Neutrophil (primary cell): ENCODE results near the gene CEP131.

Source experiments
- H3K27ac ChIP-seq: fragments of 200-600 bp; sonication (generic); 2 replicates; pipeline ENCODE4 v1.5.1; 2016; ENCODE audit warnings: mild to moderate bottlenecking, moderate library complexity
- H3K27me3 ChIP-seq: fragments of 200-600 bp; sonication (generic); 2 replicates; pipeline ENCODE4 v1.6.0; 2016; ENCODE audit warnings: mild to moderate bottlenecking
- H3K36me3 ChIP-seq: fragments of 200-600 bp; sonication (generic); 2 replicates; pipeline ENCODE4 v1.5.1; 2017
- H3K4me1 ChIP-seq, 2 experiments: fragments of 200-600 bp in 1 of 2; sonication (generic) in 1 of 2; 1 replicate in 1 of 2; 2 replicates in 1 of 2; pipeline versions ENCODE4 v1.5.1 to v1.6.1; 2013 to 2016; ENCODE audit warnings: low read depth in 1 of 2, low read length in 1 of 2, mild to moderate bottlenecking in 1 of 2, moderate library complexity in 1 of 2; ENCODE audit not compliant: control insufficient read depth in 1 of 2, insufficient read depth in 1 of 2
- H3K4me3 ChIP-seq, 2 experiments: fragments of 200-600 bp in 1 of 2; sonication (generic) in 1 of 2; 1 replicate in 1 of 2; 2 replicates in 1 of 2; pipeline ENCODE4 v1.5.1; 2013 to 2016; ENCODE audit warnings: low read depth in 1 of 2, low read length in 1 of 2, mild to moderate bottlenecking in 1 of 2, moderate library complexity in 1 of 2
- H3K9me3 ChIP-seq: fragments of 200-600 bp; sonication (generic); 2 replicates; pipeline ENCODE4 v1.5.1; 2016
- TF ChIP-seq, protein P1 (sequence below): fragments of 200-600 bp; sonication (generic); IDR thresholded peaks from 2 replicates; pipeline ENCODE4 v1.5.1; 2016; ENCODE audit warnings: antibody characterized with exemption

The CEP131 gene

DNA sequence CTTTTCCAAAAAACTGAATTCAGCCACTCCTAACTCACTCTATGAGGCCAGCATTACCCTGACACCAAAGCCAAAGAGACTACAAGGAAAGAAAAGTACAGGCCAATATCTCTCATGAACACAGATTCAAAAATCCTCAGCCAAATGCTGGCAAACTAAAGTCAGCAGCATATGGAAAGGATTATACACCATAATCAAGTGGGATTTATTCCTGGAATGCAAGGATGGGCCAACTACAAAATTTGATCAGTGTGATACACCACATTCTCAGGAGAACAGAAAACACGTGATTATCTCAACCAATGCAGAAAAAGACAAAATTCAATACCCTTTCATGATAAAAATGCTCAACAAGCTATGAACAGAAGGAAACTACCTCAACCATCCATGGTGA is 49.0 kb downstream of the CEP131 start:
- Histone ChIP-seq H3K36me3 (no peaks in the 10 kb centered on the region), H3K4me3 (no peak overlapping the region), H3K4me1 (no peaks in the 10 kb centered on the region), H3K27ac (no peak overlapping the region), H3K9me3 (no peaks in the 10 kb centered on the region), H3K27me3 (no peaks in the 10 kb centered on the region)
- TF ChIP-seq, protein P1, sequence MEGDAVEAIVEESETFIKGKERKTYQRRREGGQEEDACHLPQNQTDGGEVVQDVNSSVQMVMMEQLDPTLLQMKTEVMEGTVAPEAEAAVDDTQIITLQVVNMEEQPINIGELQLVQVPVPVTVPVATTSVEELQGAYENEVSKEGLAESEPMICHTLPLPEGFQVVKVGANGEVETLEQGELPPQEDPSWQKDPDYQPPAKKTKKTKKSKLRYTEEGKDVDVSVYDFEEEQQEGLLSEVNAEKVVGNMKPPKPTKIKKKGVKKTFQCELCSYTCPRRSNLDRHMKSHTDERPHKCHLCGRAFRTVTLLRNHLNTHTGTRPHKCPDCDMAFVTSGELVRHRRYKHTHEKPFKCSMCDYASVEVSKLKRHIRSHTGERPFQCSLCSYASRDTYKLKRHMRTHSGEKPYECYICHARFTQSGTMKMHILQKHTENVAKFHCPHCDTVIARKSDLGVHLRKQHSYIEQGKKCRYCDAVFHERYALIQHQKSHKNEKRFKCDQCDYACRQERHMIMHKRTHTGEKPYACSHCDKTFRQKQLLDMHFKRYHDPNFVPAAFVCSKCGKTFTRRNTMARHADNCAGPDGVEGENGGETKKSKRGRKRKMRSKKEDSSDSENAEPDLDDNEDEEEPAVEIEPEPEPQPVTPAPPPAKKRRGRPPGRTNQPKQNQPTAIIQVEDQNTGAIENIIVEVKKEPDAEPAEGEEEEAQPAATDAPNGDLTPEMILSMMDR = no peak

DNA sequence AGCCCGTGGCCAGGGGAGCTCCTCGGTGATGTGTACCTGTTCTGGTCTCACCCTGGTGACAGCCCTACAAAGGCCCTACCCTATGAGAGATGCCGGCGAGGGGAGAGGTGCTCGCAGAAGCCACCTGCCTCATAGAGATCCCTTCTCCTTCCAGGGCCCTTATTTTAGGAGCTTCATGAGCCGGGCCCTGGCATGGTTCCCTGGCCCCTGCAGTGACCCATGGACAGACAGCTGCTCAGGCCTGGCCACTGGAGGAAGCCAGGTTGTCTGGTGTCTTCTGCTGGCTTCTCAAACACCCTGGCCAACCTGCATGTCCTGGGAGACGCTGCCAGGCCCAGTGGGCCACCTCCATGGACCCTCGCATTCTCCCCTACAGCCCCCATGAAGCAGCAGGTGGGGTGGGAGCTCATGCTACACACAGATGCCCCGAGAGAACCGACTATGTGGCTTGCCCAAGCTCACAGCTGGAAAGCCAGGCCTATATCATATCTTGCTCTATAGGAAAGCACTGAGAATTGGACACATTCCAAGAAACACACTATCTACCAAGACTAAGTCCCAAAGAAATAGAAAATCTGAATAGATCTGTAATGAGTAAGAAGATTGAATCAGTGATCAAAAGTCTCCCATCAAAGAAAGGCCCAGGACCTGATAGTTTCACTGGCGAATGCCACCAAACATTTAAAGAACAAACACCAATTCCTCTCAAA is 49.6 kb downstream of the CEP131 start:
- Histone ChIP-seq H3K4me1 (no peaks in the 10 kb centered on the region), H3K27ac (no peak overlapping the region)
- TF ChIP-seq, protein P1 = no peak

DNA sequence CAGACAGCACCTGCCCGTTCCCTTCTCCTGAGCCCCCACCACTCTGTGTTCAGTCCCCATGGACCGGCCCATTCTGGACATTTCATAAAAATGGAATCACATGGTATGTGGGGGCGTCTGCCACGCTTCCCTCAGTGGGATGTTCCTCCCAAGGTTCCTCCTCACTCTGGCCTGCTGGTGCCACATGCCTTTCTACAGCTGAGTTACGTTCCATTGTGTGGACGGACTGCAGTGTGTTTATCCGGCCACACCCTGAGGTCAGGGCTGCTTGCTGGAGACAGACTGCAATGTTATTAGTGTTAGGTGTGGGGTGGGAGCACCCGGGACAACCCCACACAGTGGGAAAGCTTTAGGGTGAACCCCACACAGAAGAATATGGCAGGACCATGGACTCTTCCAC is 50.8 kb downstream of the CEP131 start:
- Histone ChIP-seq H3K4me1 (no peaks in the 10 kb centered on the region), H3K27me3 (peaks cover 15% of the 10 kb centered on the region), H3K9me3 (no peaks in the 10 kb centered on the region), H3K4me3 (no peak overlapping the region), H3K27ac (no peak overlapping the region), H3K36me3 (no peaks in the 10 kb centered on the region)
- TF ChIP-seq, protein P1 = no peak

More for the DNA sequence above, 49.6 kb downstream of the CEP131 start:
- Histone ChIP-seq H3K9me3 (no peaks in the 10 kb centered on the region), H3K36me3 (no peaks in the 10 kb centered on the region), H3K4me3 (no peak overlapping the region), H3K27me3 (peaks cover 3% of the 10 kb centered on the region)

DNA sequence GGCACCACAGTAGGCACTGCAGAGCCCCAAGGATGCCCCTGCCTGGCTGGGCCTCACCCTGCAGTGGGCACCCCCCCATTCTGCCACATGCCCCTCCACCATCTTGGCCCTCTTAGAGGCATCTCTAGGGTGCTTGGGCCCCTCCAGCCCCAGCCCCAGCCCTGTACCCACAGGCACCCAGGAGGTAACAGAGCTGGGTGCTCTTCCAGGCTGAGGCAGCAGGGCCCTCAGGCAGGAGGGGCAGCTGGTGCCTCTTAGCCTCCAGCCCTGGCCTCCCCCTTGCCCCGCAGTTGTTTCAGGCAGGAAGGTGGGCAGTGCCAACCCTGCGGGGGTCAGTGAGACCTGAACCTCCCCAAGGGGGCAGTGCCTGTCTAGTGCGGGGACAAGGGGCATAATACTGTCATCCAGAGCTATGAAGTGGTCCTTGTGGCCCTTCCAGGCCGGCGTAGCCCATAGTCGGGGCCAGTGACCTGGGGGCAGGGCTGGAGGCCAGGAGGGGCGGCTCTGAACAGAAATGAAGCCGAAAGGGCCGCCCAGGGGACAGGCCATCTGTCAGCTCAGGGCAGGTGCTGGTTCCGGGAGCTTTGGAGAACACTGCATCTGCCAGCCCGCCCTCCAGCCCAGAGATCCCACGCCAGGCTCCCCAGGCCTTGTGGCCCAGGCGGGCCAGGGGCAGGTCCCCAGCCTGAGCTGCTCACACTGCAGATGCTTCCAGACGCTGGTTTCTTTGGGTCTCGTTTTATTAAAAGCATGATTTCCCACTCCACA is 51.9 kb downstream of the CEP131 start:
- Histone ChIP-seq H3K4me3 (no peak overlapping the region), H3K9me3 (no peaks in the 10 kb centered on the region), H3K36me3 (no peaks in the 10 kb centered on the region), H3K4me1 (peaks cover 0 to 4% of the 10 kb centered on the region in 2 experiments), H3K27me3 (peaks cover 25% of the 10 kb centered on the region), H3K27ac (no peak overlapping the region)
- TF ChIP-seq, protein P1 = no peak

DNA sequence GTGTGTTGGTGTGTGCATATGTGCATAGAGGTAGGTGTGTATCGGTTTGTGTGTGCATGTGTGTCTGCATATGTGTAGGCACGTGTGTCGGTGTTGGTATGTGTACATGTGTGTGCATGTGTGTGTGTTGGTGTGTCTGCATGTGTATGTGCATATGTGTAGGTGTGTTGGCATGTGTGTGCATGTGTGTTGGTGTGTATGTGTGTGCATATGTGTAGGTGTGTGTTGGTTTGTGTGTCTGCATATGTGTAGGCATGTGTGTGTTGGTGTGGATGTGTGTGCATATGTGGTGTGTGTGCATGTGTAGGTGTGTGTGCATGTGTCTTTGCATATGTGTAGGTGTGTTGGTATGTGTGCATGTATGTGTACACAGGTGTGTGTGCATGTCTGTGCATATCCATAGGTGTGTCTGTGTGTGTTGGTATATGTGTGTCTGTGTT is 52.9 kb downstream of the CEP131 start:
- peaks cover 34% of the 10 kb centered on the region for H3K27me3 ChIP-seq
- no peaks in the 10 kb centered on the region for H3K9me3 ChIP-seq
- H3K4me1 ChIP-seq = peaks cover 4 to 9% of the 10 kb centered on the region in 2 experiments
- no peaks in the 10 kb centered on the region for H3K36me3 ChIP-seq
- H3K27ac ChIP-seq = no peak overlapping the region
- TF ChIP-seq, protein P1 = no peak
- no peak overlapping the region for H3K4me3 ChIP-seq
